Esophagus muscularis mucosa (tissue), 4 donors: Measurements from ENCODE around the gene KCNJ16. TPM values are rescaled to one million over a fixed set of nuclear protein-coding genes. Genes with fewer than 3 reads are reported as not detected.

Experiments used
- DNase-seq: peaks from one replicate; pipeline ENCODE4 v3.0.0-alpha.2; 2017; ENCODE audit errors: extremely low spot score
- H3K27ac ChIP-seq, 4 donors: fragments of 200-600 bp; sonication (generic); replicated peaks in 1 of 4; 1 replicate in 3 of 4; 2 replicates in 1 of 4; pipeline ENCODE4 v1.5.1; 2016 to 2019; ENCODE audit warnings: mild to moderate bottlenecking in 1 of 4
- H3K27me3 ChIP-seq, 4 donors: fragments of 200-600 bp; sonication (generic); one replicate each; pipeline versions ENCODE4 v1.5.1 to v1.6.0; 2016 to 2019
- H3K36me3 ChIP-seq, 4 donors: fragments of 200-600 bp; sonication (generic); one replicate each; pipeline ENCODE4 v1.5.1; 2016 to 2019
- H3K4me1 ChIP-seq, 4 donors: fragments of 200-600 bp; sonication (generic); one replicate each; pipeline ENCODE4 v1.5.1; 2016 to 2019
- H3K4me3 ChIP-seq, 4 donors: fragments of 200-600 bp; sonication (generic); 1 replicate in 2 of 4; 2 replicates in 2 of 4; pipeline ENCODE4 v1.5.1; 2016 to 2019; ENCODE audit warnings: mild to moderate bottlenecking in 4 of 4, moderate library complexity in 1 of 4
- H3K9me3 ChIP-seq, 4 donors: fragments of 200-600 bp; sonication (generic); 1 replicate in 3 of 4; 2 replicates in 1 of 4; pipeline ENCODE4 v1.5.1; 2016 to 2019
- CTCF ChIP-seq, 3 experiments: fragments of 200-600 bp in 2 of 3; fragments of 450-650 bp in 1 of 3; sonication (generic) in 2 of 3; IDR thresholded peaks; one replicate each; pipeline ENCODE4 v1.5.1; 2017 to 2019; ENCODE audit warnings: antibody characterized with exemption in 3 of 3, mild to moderate bottlenecking in 2 of 3, moderate library complexity in 1 of 3
- EP300 ChIP-seq: sonication (generic); formaldehyde crosslinking; IDR thresholded peaks from one replicate; pipeline ENCODE4 v1.6.1; 2017; ENCODE audit warnings: antibody characterized with exemption
- POLR2A ChIP-seq: fragments of 450-650 bp; IDR thresholded peaks from one replicate; pipeline ENCODE4 v1.6.1; 2017; ENCODE audit warnings: antibody characterized with exemption, moderate library complexity, mild to moderate bottlenecking, low read depth
- POLR2AphosphoS5 ChIP-seq, 2 donors: sonication (generic); formaldehyde crosslinking; IDR thresholded peaks; one replicate each; pipeline ENCODE4 v1.6.1; 2017; ENCODE audit warnings: antibody characterized with exemption in 2 of 2
- WGBS: methylation state at CpG from one replicate; pipeline ENCODE4 v1.1.5; 2018; 5-methylcytosine and 5-hydroxymethylcytosine counted together
- intact Hi-C: fragments of 100-400 bp; cut with DNase I; formaldehyde crosslinking; loops from one replicate; pipeline ENCODE4 v1.15.1; 2023
- total RNA-seq, 4 donors: library from RNA; depleted of rRNA; stranded (reverse); fragments of >200 nt; gene quantifications; one replicate each; pipeline versions ENCODE4 v1.1.0 to v1.2.1, GENCODE V29; 2016

The KCNJ16 gene
- total RNA-seq, 4 donors from 2014 or later: 0.78 to 0.86 (median 0.83) TPM; not detected in 1

- DNase-seq: no peak
- TF ChIP-seq POLR2A (no peak), POLR2AphosphoS5 (IDR thresholded peaks at IDR 0.05) (no peak), EP300 (no peak), CTCF (IDR thresholded peaks at IDR 0.05) (no peak)
- Histone ChIP-seq H3K4me1 (peaks cover 3 to 38% (median 18%) of the 10 kb centered on the region in 4 donors), H3K27me3 (no peaks in the 10 kb centered on the region), H3K36me3 (peaks cover 0 to 21% (median 9%) of the 10 kb centered on the region in 4 donors), H3K9me3 (no peaks in the 10 kb centered on the region), H3K27ac (no peak overlapping the region), H3K4me3 (no peak overlapping the region)
- intact Hi-C loops: no loop called here
- WGBS: 72% methylated on average over 2 of the region's 2 CpGs
Observed at GRCh38 chr17:70172449-70172848, 97.4 kb downstream of the KCNJ16 start.

GRCh38 chr17:70172923-70173322, 97.9 kb downstream of the KCNJ16 start:
- H3K27me3 ChIP-seq: no peaks in the 10 kb centered on the region
- H3K4me3 ChIP-seq: no peak overlapping the region
- 81% methylated on average over 2 of the region's 2 CpGs for WGBS
- no peaks in the 10 kb centered on the region for H3K9me3 ChIP-seq
- intact Hi-C loops: no loop called here
- peaks cover 4 to 38% (median 13%) of the 10 kb centered on the region in 4 donors for H3K4me1 ChIP-seq
- TF ChIP-seq CTCF (IDR thresholded peaks at IDR 0.05) (no peak), POLR2A (no peak), POLR2AphosphoS5 (IDR thresholded peaks at IDR 0.05) (peak in 1 of 2 donors; percentile 34), EP300 (no peak)
- H3K27ac ChIP-seq: no peak overlapping the region
- peaks cover 0 to 21% (median 9%) of the 10 kb centered on the region in 4 donors for H3K36me3 ChIP-seq
- DNase-seq: no peak

DNA sequence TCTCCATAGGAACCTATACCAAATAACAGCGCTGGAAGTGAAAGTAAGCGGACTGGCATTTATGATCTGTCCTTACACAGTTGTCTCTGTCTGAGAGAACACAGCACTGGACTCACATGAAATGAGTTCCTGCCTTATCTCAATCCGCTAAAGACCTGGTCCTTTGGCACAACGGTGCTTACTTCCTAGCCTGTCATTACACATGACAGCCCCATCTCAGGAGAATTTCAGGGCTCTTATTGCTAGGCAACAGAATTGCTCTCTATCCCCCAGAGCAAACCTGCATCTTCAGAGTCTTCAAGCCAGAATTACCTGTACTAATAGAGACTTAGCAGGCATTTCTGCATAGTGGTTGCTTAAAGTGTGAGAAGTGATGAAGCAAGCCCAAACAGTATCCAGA, 98.7 kb downstream of the KCNJ16 start:
- Histone ChIP-seq H3K27me3 (no peaks in the 10 kb centered on the region), H3K27ac (no peak overlapping the region), H3K36me3 (peaks cover 0 to 21% (median 9%) of the 10 kb centered on the region in 4 donors), H3K4me1 (peaks cover 4 to 34% (median 12%) of the 10 kb centered on the region in 4 donors), H3K9me3 (no peaks in the 10 kb centered on the region), H3K4me3 (no peak overlapping the region)
- WGBS: 85% methylated on average over 4 of the region's 4 CpGs
- no peak for DNase-seq
- intact Hi-C loops: no loop called here
- TF ChIP-seq POLR2A (no peak), POLR2AphosphoS5 (IDR thresholded peaks at IDR 0.05) (no peak), EP300 (no peak), CTCF (IDR thresholded peaks at IDR 0.05) (no peak)

DNA sequence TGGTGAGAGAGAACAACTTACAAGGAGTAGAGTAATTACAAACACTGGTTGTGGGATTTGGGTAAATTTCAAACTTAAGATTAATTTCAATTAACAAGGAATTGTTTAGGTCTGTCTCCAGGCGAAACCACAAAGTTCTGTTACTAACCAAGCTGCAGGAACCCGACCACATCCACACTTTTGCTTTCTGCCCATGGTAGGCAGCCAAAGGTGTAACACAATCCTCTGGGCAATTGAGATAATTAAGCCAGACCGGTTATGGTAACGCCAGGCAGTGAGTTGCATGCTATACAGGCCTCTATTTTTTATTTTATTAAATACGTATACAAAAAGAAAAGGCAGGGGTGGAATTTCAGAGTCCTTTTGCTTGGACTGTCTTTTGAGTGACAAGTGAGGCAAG, 106.4 kb downstream of the KCNJ16 start:
- H3K4me3 ChIP-seq: no peak overlapping the region
- peaks cover 0 to 4% (median 0%) of the 10 kb centered on the region in 4 donors for H3K4me1 ChIP-seq
- peaks cover 0 to 5% (median under 1%) of the 10 kb centered on the region in 4 donors for H3K36me3 ChIP-seq
- no peak overlapping the region for H3K27ac ChIP-seq
- 92% methylated on average over 5 of the region's 5 CpGs for WGBS
- DNase-seq: no peak
- TF ChIP-seq EP300: no peak
- no peaks in the 10 kb centered on the region for H3K27me3 ChIP-seq
- intact Hi-C loops: no loop called here
- H3K9me3 ChIP-seq: no peaks in the 10 kb centered on the region

GRCh38 chr17:70181866-70182265, 106.8 kb downstream of the KCNJ16 start:
- H3K4me1 ChIP-seq: peaks cover 0 to 4% (median 0%) of the 10 kb centered on the region in 4 donors
- H3K27ac ChIP-seq: no peak overlapping the region
- TF ChIP-seq POLR2AphosphoS5 (IDR thresholded peaks at IDR 0.05) (no peak), POLR2A (no peak), CTCF (IDR thresholded peaks at IDR 0.05) (no peak), EP300 (no peak)
- no peaks in the 10 kb centered on the region for H3K27me3 ChIP-seq
- no peaks in the 10 kb centered on the region for H3K9me3 ChIP-seq
- no peak for DNase-seq
- WGBS: 95% methylated on average over 3 of the region's 3 CpGs
- intact Hi-C loops: no loop called here
- peaks cover 0 to under 1% (median 0%) of the 10 kb centered on the region in 4 donors for H3K36me3 ChIP-seq
- H3K4me3 ChIP-seq: no peak overlapping the region
